ENCODE results near the gene EP400.

EP400 gene

GRCh38 chr12:131949431-131950181, at the start of gene EP400:
EP400 (plus strand) TSS chr12:131949942; CDS start chr12:131960620, 10,678 bp downstream.
- peak within 1 kb of the TSS; percentile 83 for H3K4me3 Mint-ChIP-seq
- H3K27ac Mint-ChIP-seq, result peak within 1 kb of the TSS; percentile 90
- peaks cover 27% of the 10 kb centered on the region for H3K36me3 Mint-ChIP-seq
- no peaks in the 10 kb centered on the region for H3K9me3 Mint-ChIP-seq
- H3K4me1 Mint-ChIP-seq, result peaks cover 28% of the 10 kb centered on the region
- DNase-seq (ENCODE audit: low spot score in 2 of 2) (peak; percentile 85 to 94), ATAC-seq (peak; percentile 95)

GRCh38 chr12:131900397-131900796, 49.3 kb upstream of the EP400 start:
- ATAC-seq, result no peak
- H3K27ac Mint-ChIP-seq, result no peak overlapping the region
- DNase-seq (ENCODE audit: low spot score in 2 of 2), result no peak
- H3K36me3 Mint-ChIP-seq, result peaks cover 23% of the 10 kb centered on the region
- H3K4me1 Mint-ChIP-seq, result peaks cover 25% of the 10 kb centered on the region
- H3K4me3 Mint-ChIP-seq, result no peak overlapping the region
- no peaks in the 10 kb centered on the region for H3K9me3 Mint-ChIP-seq

GRCh38 chr12:131901431-131902331, 48.1 kb upstream of the EP400 start:
- Mint-ChIP-seq H3K4me1 (peaks cover 22% of the 10 kb centered on the region), H3K36me3 (peaks cover 18% of the 10 kb centered on the region)

GRCh38 chr12:131902332-131903241, 47.2 kb upstream of the EP400 start:
- H3K36me3 Mint-ChIP-seq, result peaks cover 14% of the 10 kb centered on the region
- no peak overlapping the region for H3K4me3 Mint-ChIP-seq
- peak overlapping the region; percentile 78 for H3K27ac Mint-ChIP-seq
- no peak for ATAC-seq
- peaks cover 18% of the 10 kb centered on the region for H3K4me1 Mint-ChIP-seq
- DNase-seq (ENCODE audit: low spot score in 2 of 2), result no peak
- H3K9me3 Mint-ChIP-seq, result no peaks in the 10 kb centered on the region

More at GRCh38 chr12:131901431-131902331, 48.1 kb upstream of the EP400 start:
- ATAC-seq, result no peak
- DNase-seq (ENCODE audit: low spot score in 2 of 2), result no peak
- peak overlapping the region; percentile 76 for H3K27ac Mint-ChIP-seq
- H3K9me3 Mint-ChIP-seq, result no peaks in the 10 kb centered on the region
- no peak overlapping the region for H3K4me3 Mint-ChIP-seq

GRCh38 chr12:131903270-131904255, 46.2 kb upstream of the EP400 start:
- Mint-ChIP-seq H3K4me3 (no peak overlapping the region), H3K36me3 (peaks cover 12% of the 10 kb centered on the region), H3K9me3 (no peaks in the 10 kb centered on the region), H3K27ac (peak overlapping the region; percentile 78), H3K4me1 (peaks cover 18% of the 10 kb centered on the region)
- no peak for DNase-seq (ENCODE audit: low spot score in 2 of 2)
- no peak for ATAC-seq

- H3K36me3 Mint-ChIP-seq, result peaks cover 12% of the 10 kb centered on the region
Observed at GRCh38 chr12:131904346-131904745, 45.4 kb upstream of the EP400 start.

GRCh38 chr12:131905081-131905629, 44.6 kb upstream of the EP400 start:
- ATAC-seq (no peak), DNase-seq (ENCODE audit: low spot score in 2 of 2) (no peak)
- no peak overlapping the region for H3K4me3 Mint-ChIP-seq
- H3K27ac Mint-ChIP-seq, result peak overlapping the region; percentile 78
- peaks cover 8% of the 10 kb centered on the region for H3K36me3 Mint-ChIP-seq
- H3K9me3 Mint-ChIP-seq, result no peaks in the 10 kb centered on the region
- H3K4me1 Mint-ChIP-seq, result peaks cover 18% of the 10 kb centered on the region

More at GRCh38 chr12:131904346-131904745, 45.4 kb upstream of the EP400 start:
- Mint-ChIP-seq H3K4me1 (peaks cover 18% of the 10 kb centered on the region), H3K4me3 (no peak overlapping the region), H3K9me3 (no peaks in the 10 kb centered on the region), H3K27ac (peak overlapping the region; percentile 78)
- ATAC-seq, result no peak
- DNase-seq (ENCODE audit: low spot score in 2 of 2), result no peak

- H3K4me1 Mint-ChIP-seq, result peaks cover 18% of the 10 kb centered on the region
- H3K27ac Mint-ChIP-seq, result peak overlapping the region; percentile 78
- ATAC-seq, result no peak
- H3K36me3 Mint-ChIP-seq, result peaks cover 3% of the 10 kb centered on the region
- H3K4me3 Mint-ChIP-seq, result no peak overlapping the region
- H3K9me3 Mint-ChIP-seq, result no peaks in the 10 kb centered on the region
- DNase-seq (ENCODE audit: low spot score in 2 of 2), result no peak
Observed at GRCh38 chr12:131905630-131906091, 44.1 kb upstream of the EP400 start.

GRCh38 chr12:131907379-131908091, 42.2 kb upstream of the EP400 start:
- H3K4me1 Mint-ChIP-seq, result peaks cover 13% of the 10 kb centered on the region
- no peak for ATAC-seq
- DNase-seq (ENCODE audit: low spot score in 2 of 2), result no peak
- no peaks in the 10 kb centered on the region for H3K36me3 Mint-ChIP-seq
- no peaks in the 10 kb centered on the region for H3K9me3 Mint-ChIP-seq
- H3K27ac Mint-ChIP-seq, result no peak overlapping the region
- H3K4me3 Mint-ChIP-seq, result no peak overlapping the region

GRCh38 chr12:131908092-131909080, 41.4 kb upstream of the EP400 start:
- H3K36me3 Mint-ChIP-seq, result no peaks in the 10 kb centered on the region
- ATAC-seq (no peak), DNase-seq (ENCODE audit: low spot score in 2 of 2) (no peak)
- H3K27ac Mint-ChIP-seq, result no peak overlapping the region
- no peak overlapping the region for H3K4me3 Mint-ChIP-seq
- no peaks in the 10 kb centered on the region for H3K9me3 Mint-ChIP-seq
- peaks cover 13% of the 10 kb centered on the region for H3K4me1 Mint-ChIP-seq

GRCh38 chr12:131909081-131909751, 40.5 kb upstream of the EP400 start:
- H3K9me3 Mint-ChIP-seq, result no peaks in the 10 kb centered on the region
- ATAC-seq (no peak), DNase-seq (ENCODE audit: low spot score in 2 of 2) (no peak)
- no peak overlapping the region for H3K4me3 Mint-ChIP-seq
- no peaks in the 10 kb centered on the region for H3K36me3 Mint-ChIP-seq
- peaks cover 8% of the 10 kb centered on the region for H3K4me1 Mint-ChIP-seq
- no peak overlapping the region for H3K27ac Mint-ChIP-seq

GRCh38 chr12:131909752-131910219, 40.0 kb upstream of the EP400 start:
- Mint-ChIP-seq H3K4me3 (no peak overlapping the region), H3K9me3 (no peaks in the 10 kb centered on the region), H3K4me1 (peaks cover 8% of the 10 kb centered on the region), H3K27ac (no peak overlapping the region), H3K36me3 (no peaks in the 10 kb centered on the region)
- ATAC-seq (no peak), DNase-seq (ENCODE audit: low spot score in 2 of 2) (no peak)

Measured in stimulated activated effector memory CD8-positive, alpha-beta T cell treated with anti-CD3 and anti-CD28 coated beads, Interleukin-12 subunit alpha, Interleukin-12 subunit beta, amount 100 ng/mL, for 72 hours (primary cell).